NK-92 treated with Interleukin-12 subunit alpha and Interleukin-12 subunit beta, amount 100 ng/mL, for 24 hours (cell line): ENCODE measurements around the gene RNASEH1.
"Not testable (repeated sequence)": the region's sequence is repeated elsewhere in the genome, so short reads cannot be mapped to it uniquely, and the experiment has no call there.

Experiments
- DNase-seq: peaks from one replicate; lab custom pipeline; 2025; lab: John Stamatoyannopoulos, UW

RNASEH1 gene

DNA sequence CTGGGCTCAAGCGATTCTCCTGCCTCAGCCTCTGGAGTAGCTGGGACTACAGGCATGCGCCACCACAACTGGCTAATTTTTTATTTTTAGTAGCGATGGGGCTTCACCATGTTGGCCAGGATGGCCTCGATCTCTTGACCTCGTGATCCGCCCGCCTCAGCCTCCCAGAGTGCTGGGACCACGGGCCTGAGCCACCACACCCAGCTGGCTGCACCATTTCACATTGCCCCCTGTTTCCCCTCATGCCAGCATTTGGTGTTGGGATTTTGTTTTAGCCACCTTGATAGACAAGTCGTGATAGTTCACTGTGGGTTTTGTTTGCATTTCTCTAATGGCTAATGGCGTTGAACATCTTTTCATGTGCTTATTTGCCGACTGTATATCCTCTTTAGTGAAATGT, 31.0 kb upstream of the RNASEH1 start:
- no peak for DNase-seq

DNA sequence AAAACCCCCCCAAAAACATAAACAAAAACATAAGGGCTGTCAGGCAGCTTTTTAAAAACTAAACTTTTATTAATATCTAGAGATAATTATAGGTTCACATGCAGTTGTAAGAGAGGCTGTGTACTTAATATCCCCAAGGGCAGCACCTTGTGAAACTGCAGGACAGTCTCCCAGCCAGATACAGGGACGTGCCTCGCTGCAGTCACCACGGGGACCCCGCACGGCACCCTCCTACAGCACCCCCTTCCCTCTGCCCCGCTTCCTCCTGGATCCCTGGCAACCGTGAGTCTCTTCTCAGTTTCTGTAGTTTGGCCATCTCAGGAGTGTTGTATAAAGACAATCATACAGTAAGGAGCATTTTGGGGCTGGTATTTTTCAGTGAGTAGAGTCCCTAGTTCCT, 30.0 kb upstream of the RNASEH1 start:
- no peak for DNase-seq

DNA sequence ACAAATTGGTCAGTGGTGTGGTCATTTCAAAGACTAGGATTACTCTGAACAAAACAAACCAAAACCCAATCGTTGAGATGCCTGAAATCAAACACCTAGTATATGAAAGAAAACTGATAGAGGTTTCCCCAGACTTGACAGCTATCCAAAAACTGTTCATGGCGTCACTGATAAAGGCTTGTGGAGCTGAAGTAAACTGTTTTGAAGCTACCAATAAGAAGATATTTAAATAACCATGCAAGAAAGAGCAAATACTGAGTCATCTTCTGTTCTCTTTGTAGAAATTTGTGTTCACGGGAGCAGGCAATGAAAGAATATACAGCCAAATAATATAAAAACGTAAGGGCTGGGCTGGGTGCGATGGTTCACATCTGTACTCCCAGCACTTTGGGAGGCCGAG, 29.3 kb upstream of the RNASEH1 start:
- no peak for DNase-seq

DNA sequence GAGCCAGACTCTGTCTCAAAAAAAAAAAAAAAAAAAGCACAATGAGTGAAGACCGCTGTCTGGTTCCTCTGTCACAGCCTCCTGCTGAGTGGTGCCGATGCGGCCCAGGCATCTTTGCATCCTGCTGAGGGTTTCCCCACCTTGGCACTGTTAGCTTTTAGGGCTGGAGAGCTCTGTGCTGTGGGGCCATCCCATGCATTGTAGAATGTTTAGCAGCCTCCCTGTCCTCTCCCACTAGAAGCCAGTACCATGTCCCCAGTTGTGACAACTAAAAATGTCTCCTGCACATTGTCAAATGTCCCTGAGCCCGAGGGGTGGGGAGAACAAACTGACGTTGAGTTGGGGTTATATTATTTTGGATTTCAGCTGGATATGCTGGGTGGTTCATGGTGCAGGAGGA, 28.9 kb upstream of the RNASEH1 start:
- no peak for DNase-seq

DNA sequence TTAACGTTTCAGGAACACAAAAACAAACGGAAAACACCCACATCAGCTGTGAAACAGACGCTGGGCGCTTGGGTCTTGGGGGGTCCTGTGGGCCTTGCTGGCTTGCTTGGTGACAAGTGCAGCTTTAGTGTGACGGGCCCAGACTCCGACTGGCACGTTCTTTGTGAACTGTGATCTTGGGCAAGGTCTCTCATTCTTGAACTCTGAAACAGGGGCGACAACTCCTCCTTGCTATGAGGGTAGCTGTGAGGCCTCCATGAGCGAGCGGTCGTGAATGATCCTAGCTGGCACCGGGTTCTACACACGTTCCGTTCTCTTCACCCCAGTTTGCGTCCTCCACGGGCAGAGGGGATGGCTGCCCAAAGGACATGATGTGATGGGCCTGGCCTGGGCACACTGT, 28.1 kb upstream of the RNASEH1 start:
- no peak for DNase-seq

DNA sequence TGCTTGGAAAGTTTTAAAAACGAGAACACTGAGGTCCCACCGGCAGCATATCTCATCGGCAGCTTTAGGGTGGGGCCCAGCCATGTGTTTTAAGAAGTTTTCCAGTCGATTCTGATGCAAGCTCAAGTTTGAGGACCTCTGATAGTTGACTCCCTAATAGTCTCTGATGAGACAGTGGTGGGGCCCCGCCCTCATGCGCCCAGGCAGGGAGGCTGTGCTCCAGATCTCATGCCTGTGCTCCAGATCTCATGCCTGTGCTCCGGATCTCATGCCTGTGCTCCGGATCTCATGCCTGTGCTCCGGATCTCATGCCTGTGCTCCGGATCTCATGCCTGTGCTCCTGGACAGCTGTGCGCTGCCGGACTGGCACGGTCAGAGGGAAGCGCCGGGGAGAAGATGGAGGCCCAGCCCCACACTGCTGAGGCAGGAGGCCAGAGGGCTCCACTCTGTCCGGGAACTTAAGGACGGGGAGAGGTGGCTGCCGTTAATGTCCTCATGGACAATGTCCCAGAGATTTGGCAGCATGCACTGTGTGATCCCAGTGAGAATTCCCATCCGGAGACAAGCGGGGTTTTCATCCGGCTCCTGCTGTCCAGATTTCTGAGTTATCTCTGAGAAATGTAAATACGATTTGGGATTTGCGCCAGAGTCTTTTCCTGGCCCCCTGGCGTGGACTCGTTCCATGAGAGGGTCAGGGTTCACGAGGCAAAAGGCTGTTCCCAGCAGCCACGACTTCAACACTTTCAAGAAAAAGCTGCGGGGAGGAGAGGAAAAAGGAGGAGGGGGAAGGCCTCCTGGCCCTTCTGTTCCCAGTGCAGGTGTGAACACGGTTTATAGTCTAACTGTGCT, 27.4 kb upstream of the RNASEH1 start:
- no peak for DNase-seq

DNA sequence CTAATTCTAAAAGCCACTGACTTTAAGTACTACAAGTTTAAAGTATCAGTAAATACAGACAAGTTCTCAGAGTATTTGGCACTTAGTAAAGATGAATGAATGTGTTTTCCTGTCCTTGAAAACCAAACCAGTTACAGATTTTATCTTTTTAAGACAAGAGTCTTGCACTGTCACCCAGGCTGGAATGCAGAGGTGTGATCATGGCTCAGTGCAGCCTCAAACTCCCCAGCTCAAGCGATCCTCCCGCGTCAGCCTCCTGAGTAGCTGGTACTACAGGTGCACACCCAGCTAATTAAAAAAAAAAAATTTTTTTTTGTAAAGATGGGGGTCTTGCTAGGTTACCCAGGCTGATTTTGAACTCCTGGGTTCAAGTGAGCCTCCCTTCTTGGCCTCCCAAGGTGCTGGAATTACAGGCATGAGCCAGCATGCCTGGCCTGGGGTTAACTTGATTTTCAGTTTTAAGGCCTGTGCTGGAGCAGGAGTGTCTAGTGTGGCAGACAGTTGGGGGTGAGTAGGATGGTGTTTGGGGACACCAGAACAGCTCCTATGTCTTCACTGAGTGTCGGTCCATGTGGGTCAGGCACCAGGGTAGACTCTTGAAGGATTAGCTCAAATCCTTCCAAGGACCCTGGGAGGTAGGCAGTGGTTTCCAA, 26.6 kb upstream of the RNASEH1 start:
- DNase-seq, result no peak

DNA sequence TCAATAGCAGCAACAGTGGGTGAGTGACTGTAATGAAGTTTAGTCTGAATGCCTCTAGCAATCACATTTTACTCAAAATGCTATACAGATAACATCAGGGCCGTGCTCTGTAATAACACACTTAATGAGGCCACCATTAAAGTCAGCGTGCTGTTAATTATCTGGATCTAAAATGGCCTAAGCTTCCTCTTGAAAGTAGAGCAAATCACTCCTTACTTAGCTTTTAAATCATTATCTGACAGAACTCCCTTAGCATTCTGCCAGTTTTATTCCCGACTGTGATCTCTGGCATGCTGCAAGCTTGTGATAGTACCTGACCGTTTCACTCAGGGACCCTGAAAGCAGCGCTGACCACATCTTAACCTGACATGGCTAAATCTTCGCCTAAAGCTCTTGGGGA, 25.9 kb upstream of the RNASEH1 start:
- DNase-seq, result no peak

DNA sequence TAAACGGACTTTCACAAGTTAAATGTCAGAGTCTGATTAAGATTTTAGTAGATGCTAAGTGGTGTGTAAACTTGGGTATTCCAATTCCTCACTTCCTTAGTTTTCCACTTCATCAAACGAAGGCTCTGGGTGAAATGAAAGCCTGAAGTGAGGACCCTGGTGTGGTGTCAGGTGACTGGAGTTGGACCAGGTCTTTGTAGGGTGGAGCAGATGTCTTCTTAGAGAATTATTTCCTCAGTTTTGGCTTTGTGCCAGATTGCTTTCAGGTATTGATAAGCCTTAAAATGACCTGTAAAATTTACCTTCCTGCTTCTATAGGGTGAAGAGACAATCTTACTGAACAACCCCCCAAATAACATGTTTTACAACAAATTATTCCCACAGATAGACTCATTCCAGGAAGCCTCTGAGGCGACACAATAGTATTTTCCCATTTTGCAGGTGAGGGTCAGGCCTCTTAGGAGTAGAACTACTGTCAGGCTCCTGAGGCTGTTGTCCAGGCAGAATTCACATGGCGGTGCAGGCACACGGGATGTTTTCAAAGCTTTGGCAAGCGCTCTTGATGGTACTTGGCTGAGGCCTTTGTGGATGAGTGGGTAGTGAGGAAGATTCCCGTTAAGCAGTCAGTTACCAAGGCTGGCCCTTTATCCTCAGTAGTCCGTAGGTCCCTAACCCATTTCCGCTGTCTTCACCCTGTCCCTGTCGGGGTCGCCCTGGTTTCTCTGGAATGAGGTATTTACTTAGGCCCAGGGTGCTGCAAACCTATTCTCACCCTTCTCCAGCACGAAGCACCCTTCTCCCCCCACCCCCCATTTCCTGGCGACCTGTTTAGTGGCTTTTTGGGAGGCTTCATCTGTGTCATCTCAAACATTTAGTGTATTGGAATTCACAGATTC, 23.5 kb upstream of the RNASEH1 start:
- no peak for DNase-seq

DNA sequence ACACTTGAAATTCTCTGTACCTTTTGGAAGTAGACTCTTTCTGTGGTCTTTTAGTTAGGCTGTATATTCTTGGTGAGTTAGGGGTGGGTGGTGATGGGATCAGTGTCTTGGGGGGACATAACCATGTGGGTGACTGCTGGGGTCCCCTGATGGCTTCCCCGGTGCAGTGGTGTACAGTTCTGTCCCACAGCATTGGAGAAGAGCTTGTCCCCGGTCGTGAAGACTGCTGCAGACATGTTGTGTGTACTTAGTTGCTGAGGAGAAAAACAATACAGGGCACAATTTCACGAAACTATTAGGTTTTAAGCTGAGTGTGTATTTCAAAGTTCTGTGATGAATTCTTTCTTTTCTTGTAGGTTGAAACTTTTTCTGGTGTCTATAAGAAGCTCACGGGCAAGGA, 22.3 kb upstream of the RNASEH1 start:
- no peak for DNase-seq

DNA sequence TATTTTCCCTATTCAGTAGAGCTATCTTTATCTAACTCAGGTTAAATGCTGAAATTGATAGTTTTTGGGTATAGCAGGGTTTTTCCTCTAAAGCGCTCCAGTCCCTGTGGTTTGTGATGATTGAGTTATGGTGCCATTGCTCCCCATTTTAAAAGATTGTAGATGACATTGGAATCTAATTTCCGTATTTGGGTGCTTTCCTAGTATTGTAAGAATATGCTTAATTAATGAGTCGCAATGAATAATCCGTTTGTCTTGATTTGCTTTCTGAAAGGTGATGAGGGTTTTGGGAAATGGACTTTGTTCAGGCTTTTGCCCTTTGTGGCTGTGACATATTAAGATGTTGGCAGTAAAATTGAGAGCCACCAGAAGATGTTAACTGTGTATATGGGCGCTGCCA, 20.9 kb upstream of the RNASEH1 start:
- DNase-seq, result no peak

DNA sequence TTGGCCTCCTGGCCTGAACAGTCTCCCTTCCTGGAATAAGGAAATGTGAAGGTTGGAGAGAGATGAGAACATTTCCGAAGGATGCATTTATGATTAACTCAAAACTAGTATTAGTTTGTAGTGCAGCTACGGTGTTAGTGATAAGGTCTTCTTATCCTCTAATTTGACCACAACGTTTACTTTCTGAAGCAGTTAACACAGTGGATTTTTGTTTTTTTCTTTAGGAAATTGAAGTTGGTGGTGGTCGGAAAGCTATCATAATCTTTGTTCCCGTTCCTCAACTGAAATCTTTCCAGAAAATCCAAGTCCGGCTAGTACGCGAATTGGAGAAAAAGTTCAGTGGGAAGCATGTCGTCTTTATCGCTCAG, 18.1 kb upstream of the RNASEH1 start:
- not testable (repeated sequence) for DNase-seq

DNA sequence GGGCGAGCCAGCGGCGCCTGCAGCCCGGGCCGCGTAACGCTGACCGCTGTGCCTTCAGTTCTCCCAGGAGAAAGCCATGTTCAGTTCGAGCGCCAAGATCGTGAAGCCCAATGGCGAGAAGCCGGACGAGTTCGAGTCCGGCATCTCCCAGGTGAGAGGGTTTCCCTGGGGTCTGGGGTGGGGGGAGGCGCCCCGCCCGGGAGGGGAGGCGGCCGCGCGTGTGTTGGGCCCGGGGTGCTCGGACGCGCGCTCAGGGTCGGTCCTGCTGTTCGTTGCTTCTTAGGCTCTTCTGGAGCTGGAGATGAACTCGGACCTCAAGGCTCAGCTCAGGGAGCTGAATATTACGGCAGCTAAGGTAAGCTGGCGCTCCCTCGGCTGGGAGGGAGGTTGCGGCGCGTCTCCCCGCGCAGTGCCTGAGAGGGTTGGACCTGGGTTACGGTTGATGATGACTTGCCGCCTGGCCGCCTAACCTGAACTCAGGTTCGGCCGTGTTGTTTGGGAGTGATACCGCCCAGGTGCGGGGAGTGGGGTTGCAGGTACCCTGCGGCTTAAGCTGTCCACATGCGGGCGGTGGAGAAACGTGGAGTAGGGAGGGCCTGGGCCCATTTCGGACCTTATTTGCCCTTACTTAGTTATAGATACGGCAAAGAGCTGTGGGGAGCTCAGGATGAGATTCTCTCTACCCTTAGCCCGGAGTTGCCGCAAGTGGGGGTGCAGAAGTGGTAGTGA, 17.6 kb upstream of the RNASEH1 start:
- no peak for DNase-seq

DNA sequence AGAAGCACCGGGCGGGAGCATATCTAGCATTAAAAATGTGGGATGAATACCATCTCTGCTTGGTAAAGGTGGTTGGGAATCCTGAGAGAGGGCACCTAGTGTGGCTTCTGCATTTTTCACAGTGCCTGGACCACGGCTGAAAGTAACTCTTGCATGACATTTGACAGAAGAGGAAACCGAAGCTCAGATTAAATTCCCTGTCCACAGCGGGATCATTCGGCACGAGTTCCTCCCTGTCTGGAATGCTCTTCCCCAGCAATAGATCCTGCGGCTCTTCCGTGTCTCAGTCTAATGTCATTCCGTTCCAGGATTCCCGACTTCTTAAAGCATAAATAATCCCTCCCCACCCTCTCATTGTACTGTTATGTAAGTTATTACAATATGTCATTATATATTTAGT, 16.0 kb upstream of the RNASEH1 start:
- DNase-seq, result no peak

DNA sequence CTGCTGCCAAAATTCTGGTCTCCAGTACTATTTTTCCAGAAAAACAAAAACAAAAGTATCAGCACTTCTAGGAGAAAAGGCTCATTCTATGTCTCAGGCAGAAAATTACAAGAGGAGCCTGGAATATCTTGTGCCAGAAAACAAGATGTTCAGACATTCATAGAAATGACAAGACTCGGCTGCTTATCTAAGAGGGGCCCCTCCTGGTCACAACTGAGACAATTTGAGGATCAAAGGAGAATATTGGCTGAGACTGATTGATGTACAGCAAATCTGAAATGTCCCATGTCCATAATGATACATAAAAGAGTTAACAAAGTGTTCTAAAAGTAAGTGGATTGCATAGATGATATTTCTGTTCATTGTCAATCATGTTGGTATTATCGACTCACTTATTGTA, 14.5 kb upstream of the RNASEH1 start:
- no peak for DNase-seq

DNA sequence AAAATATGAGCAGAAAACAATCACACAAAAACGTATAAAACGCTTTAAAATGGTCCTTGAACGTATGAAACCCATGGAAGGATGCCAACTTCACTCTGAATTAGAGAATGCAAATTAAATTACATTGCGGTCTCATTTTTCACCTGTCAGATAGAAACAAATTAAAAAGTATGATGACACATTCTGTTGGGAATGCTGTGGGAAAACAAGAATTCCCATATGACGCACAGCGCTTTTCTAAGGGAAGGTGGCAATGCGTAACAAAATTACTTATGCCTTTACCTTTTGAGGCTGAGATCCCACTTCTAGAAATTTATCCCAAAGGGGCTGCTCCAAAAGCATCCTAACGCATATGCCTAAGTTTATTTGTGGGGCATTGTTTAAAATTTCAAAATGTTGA, 13.2 kb upstream of the RNASEH1 start:
- no peak for DNase-seq

DNA sequence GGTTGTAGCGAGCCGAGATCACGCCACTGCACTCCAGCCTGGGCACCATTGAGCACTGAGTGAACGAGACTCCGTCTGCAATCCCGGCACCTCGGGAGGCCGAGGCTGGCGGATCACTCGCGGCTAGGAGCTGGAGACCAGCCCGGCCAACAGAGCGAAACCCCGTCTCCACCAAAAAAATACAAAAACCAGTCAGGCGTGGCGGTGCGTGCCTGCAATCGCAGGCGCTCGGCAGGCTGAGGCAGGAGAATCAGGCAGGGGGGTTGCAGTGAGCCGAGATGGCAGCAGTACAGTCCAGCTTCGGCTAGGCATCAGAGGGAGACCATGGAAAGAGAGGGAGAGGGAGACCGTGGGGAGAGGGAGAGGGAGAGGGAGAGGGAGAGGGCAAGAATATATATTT, 11.5 kb upstream of the RNASEH1 start:
- not testable (repeated sequence) for DNase-seq

DNA sequence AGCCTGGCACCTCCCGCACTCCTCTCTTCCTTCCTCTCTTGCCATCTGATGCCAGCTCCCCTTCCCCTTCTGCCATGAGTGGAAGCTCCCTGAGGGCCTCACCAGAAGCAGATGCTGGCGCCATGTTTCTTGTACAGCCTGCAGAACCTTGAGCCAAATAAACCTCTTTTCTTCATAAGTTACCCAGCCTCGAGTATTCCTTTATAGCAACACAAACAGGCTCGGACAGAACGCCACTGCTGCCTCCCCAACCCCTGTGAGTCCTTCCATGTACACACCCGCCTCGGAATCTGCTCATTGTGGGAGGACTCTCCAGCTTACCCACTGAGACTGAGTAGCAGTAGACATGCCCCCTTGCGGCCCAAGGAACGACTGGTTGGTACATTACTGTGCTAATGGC, 8.7 kb upstream of the RNASEH1 start:
- DNase-seq, result no peak

DNA sequence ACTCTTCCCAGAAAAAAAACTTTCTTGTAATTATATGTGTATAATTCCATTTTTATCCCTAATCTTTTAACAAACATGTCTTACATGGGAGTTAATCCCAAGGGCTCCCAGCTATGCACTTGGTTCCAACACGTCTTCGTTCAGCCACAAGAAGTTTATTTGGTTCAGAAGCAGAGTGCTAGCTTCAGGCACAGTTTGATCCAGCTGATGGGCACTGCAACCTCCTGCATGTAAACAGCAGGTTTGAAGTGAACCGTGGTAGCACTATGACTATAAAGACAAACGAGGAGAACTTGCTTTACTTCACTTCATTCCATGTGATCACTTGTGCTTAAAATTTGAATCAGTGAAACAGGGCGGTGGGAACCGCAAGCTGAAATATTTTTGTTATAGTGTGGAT, 7.0 kb upstream of the RNASEH1 start:
- DNase-seq, result no peak

DNA sequence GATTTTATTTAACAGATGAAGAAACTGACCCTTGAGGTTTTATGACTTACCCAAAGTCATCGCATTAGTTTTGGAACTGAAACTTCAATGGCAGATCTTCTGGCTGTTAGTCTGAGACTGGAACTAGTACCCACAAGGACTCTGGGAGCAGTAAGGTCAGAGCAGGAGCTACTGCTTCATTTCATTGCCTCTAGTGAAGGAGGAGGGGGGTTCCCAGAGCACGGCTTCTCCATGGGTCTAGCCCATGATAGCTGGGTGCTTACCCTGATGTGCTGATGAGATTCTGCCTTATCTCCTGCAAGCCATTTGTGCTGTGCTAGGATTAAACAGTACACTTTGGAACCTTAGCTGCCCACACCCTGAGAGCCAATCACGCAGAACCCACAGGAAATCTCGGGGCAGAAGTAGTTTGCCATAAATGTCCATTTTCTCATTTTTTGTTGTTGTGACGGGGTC, 5.4 kb upstream of the RNASEH1 start:
- no peak for DNase-seq

DNA sequence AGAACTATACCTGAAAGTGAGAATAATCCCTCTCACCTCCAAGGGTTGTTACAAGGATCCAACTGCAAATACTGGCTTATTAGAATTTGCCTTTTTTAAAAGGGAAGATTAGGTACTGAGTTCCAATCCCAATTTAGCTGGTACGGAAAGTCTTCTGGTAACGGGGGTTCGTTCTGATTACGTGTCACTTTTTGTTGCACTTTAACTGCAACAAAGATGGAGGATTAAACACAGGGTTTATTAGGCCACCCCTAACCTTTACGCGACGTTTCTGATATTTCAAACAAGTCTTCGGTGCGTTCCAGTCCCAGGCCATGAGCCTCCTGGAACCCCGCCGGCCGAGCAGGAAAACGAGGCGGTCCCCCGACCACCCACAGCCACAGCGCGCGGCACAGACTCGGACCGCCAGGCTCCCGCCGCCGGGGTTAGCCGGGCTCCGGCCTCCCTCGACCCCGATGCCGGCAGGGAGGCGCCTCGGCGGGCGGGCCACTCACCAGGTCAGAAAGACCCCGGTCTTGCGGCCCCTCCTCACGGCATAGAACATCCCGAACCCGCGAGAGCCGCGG, 411 bp downstream of the RNASEH1 start:
- DNase-seq, result no peak

DNA sequence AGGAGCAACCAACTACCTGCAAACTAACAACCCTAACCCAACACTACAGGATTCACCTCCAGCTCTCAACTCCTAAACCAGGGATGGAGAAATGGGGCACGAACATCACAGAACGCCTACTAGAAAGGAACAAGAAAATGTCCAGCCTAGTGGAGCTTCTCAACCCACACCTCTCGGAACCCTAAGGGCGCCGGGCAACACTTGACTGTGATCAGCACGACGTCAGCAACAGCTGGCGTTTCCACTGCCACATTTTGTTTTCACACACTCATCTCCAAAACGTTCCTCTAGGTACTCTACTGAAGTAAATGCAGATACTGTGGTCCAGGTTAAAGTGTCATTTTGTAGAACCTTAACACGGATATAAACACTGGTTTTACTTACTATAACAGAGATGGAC, 4.2 kb downstream of the RNASEH1 start:
- DNase-seq, result no peak
